ENCODE measurements around the gene SLC6A2.

DNA sequence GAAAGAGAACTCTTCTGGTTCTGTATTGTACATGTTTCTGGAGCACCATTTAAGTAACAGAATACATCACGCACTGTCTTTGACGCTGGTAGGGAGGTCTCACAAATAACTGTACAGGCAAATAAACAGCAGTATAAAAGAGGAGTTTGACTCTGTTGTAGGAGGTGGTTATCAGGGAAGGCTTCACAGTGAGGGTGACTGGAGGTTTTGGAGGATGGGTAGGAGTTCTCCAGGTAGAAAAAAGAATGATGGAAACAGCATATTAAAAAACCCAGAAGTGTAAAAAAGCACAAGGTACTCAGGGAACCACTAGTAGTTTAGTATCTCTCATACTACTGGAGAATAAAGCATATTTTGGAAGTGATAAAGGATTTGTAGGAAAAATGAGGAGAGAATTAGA lies 2.7 kb upstream of the SLC6A2 start:
- TF ChIP-seq MXD4 (CRISPR knock-in tag; IDR thresholded peaks at IDR 0.05) (no peak), HMG20A (CRISPR knock-in tag; IDR thresholded peaks at IDR 0.05; ENCODE audit: borderline replicate concordance) (no peak), KDM3A (CRISPR knock-in tag; IDR thresholded peaks at IDR 0.05; ENCODE audit: low read depth) (no peak), ZNF274 (CRISPR knock-in tag; IDR thresholded peaks at IDR 0.05) (no peak), HIVEP1 (CRISPR knock-in tag; IDR thresholded peaks at IDR 0.05) (no peak), RAD21 (CRISPR knock-in tag; IDR thresholded peaks at IDR 0.05) (no peak), CBX5 (CRISPR knock-in tag; IDR thresholded peaks at IDR 0.05; ENCODE audit: borderline replicate concordance) (no peak), MBNL3 (CRISPR knock-in tag; conservative IDR thresholded peaks at IDR 0.05) (no peak), SETDB1 (CRISPR knock-in tag; IDR thresholded peaks at IDR 0.05; ENCODE audit: borderline replicate concordance) (no peak), FIP1L1 (IDR thresholded peaks at IDR 0.05; ENCODE audit: borderline replicate concordance, insufficient read depth, low read depth, low read length) (no peak)
- TF ChIP-seq, protein P1, sequence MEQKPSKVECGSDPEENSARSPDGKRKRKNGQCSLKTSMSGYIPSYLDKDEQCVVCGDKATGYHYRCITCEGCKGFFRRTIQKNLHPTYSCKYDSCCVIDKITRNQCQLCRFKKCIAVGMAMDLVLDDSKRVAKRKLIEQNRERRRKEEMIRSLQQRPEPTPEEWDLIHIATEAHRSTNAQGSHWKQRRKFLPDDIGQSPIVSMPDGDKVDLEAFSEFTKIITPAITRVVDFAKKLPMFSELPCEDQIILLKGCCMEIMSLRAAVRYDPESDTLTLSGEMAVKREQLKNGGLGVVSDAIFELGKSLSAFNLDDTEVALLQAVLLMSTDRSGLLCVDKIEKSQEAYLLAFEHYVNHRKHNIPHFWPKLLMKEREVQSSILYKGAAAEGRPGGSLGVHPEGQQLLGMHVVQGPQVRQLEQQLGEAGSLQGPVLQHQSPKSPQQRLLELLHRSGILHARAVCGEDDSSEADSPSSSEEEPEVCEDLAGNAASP (CRISPR knock-in tag; IDR thresholded peaks at IDR 0.05; ENCODE audit: borderline replicate concordance): no peak
- TF ChIP-seq, protein P2, sequence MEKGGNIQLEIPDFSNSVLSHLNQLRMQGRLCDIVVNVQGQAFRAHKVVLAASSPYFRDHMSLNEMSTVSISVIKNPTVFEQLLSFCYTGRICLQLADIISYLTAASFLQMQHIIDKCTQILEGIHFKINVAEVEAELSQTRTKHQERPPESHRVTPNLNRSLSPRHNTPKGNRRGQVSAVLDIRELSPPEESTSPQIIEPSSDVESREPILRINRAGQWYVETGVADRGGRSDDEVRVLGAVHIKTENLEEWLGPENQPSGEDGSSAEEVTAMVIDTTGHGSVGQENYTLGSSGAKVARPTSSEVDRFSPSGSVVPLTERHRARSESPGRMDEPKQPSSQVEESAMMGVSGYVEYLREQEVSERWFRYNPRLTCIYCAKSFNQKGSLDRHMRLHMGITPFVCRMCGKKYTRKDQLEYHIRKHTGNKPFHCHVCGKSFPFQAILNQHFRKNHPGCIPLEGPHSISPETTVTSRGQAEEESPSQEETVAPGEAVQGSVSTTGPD (CRISPR knock-in tag; IDR thresholded peaks at IDR 0.05): no peak
- TF ChIP-seq, protein P3, sequence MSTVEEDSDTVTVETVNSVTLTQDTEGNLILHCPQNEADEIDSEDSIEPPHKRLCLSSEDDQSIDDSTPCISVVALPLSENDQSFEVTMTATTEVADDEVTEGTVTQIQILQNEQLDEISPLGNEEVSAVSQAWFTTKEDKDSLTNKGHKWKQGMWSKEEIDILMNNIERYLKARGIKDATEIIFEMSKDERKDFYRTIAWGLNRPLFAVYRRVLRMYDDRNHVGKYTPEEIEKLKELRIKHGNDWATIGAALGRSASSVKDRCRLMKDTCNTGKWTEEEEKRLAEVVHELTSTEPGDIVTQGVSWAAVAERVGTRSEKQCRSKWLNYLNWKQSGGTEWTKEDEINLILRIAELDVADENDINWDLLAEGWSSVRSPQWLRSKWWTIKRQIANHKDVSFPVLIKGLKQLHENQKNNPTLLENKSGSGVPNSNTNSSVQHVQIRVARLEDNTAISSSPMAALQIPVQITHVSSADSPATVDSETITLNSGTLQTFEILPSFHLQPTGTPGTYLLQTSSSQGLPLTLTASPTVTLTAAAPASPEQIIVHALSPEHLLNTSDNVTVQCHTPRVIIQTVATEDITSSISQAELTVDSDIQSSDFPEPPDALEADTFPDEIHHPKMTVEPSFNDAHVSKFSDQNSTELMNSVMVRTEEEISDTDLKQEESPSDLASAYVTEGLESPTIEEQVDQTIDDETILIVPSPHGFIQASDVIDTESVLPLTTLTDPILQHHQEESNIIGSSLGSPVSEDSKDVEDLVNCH (CRISPR knock-in tag; IDR thresholded peaks at IDR 0.05): no peak
- TF ChIP-seq, protein P4, sequence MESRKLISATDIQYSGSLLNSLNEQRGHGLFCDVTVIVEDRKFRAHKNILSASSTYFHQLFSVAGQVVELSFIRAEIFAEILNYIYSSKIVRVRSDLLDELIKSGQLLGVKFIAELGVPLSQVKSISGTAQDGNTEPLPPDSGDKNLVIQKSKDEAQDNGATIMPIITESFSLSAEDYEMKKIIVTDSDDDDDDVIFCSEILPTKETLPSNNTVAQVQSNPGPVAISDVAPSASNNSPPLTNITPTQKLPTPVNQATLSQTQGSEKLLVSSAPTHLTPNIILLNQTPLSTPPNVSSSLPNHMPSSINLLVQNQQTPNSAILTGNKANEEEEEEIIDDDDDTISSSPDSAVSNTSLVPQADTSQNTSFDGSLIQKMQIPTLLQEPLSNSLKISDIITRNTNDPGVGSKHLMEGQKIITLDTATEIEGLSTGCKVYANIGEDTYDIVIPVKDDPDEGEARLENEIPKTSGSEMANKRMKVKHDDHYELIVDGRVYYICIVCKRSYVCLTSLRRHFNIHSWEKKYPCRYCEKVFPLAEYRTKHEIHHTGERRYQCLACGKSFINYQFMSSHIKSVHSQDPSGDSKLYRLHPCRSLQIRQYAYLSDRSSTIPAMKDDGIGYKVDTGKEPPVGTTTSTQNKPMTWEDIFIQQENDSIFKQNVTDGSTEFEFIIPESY (CRISPR knock-in tag; IDR thresholded peaks at IDR 0.05): no peak
